ENCODE results near the gene MYOM3.

DNA sequence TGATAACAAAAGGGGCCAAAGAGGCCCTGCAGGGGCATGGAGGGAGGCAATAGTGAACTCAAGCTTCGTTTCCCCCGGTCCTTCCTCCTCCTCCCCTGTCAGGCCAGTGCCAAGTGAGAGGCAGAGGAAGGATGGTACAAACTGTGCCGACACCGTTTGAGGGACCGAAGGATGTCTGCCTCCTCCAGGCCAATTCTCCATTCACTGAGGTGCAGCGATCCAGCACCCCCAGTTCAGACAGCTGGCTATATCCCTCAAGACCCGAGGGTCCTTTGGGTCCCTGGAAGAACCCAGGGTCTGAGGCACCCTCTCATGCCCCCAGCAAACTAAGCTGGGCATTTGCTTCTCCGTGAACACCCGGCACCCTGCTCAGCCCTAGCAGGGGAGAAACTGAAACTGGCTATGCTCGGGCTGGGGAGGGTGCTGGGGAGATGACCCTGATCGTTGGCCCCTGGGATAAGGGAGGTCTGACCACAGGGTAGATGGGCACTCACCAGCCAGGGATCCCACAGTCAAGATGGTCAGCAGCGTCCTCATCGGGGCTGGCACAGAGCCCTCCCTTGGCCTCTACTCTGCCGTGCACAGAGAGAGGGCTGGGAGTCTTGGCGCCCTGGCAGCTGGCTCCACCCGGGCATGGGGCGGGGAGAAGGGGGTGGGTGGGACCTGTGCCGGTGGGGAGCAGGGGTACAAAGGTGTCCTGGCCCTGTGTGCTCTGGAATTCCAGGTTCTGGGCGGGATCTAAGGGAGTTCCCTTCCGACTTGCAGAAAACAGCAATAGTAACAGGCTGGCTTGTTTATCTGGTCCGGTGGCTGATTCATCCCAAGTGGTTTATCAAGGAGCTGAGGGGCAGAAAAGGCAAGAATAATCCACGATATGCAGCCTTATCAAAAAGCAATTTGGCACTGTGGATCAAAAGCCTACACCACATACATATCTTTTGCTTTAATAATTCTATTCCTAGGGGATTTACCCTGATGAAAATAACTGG is 30.9 kb upstream of the MYOM3 start, which contains the start of gene IL22RA1:
- TF ChIP-seq, protein P1, sequence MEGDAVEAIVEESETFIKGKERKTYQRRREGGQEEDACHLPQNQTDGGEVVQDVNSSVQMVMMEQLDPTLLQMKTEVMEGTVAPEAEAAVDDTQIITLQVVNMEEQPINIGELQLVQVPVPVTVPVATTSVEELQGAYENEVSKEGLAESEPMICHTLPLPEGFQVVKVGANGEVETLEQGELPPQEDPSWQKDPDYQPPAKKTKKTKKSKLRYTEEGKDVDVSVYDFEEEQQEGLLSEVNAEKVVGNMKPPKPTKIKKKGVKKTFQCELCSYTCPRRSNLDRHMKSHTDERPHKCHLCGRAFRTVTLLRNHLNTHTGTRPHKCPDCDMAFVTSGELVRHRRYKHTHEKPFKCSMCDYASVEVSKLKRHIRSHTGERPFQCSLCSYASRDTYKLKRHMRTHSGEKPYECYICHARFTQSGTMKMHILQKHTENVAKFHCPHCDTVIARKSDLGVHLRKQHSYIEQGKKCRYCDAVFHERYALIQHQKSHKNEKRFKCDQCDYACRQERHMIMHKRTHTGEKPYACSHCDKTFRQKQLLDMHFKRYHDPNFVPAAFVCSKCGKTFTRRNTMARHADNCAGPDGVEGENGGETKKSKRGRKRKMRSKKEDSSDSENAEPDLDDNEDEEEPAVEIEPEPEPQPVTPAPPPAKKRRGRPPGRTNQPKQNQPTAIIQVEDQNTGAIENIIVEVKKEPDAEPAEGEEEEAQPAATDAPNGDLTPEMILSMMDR (conservative IDR thresholded peaks at IDR 0.05; ENCODE audit: low read depth, low read length) = no peak
- TF ChIP-seq EZH2 (IDR thresholded peaks at IDR 0.05; ENCODE audit: borderline replicate concordance, low read depth, low read length, poor library complexity, severe bottlenecking) = no peak

Data from A673 (cell line).